Measurements from ENCODE around the gene MYL6. TPM values are rescaled to one million over a fixed set of nuclear protein-coding genes. Genes with fewer than 3 reads are reported as not detected.
"Not testable (repeated sequence)": the region's sequence is repeated elsewhere in the genome, so short reads cannot be mapped to it uniquely, and the experiment has no call there.

MYL6 gene
- polyA plus RNA-seq, 1 donor = 1,754 TPM

- Histone ChIP-seq H3K4me1 (ENCODE audit: control insufficient read depth, insufficient read depth, low read length) (peaks cover 9% of the 10 kb centered on the region), H3K9me3 (ENCODE audit: control insufficient read depth, low read depth, low read length) (no peaks in the 10 kb centered on the region), H3K27ac (ENCODE audit: low read length) (peak within 1 kb of the TSS; percentile 97), H3K27me3 (ENCODE audit: control insufficient read depth, insufficient read depth, low read length) (no peaks in the 10 kb centered on the region), H3K36me3 (ENCODE audit: control insufficient read depth, insufficient read depth, low read length) (peaks cover 18% of the 10 kb centered on the region), H3K4me3 (ENCODE audit: low read length) (peak within 1 kb of the TSS; percentile 96)
- WGBS (ENCODE audit: insufficient coverage, low lambda C conversion rate) = no CpG with 5 or more reads among the region's 93 CpGs
- DNase-seq = peak; percentile 87 to 90
Observed at GRCh38 chr12:56189099-56189917, 31.1 kb downstream of the MYL6 start, which contains the start of gene SMARCC2. Gene SMARCC2 (minus strand): TSS chr12:56189483. CDS start chr12:56189461, 22 bp downstream.

- peak; percentile 90 to 92 for DNase-seq
- H3K36me3 ChIP-seq (ENCODE audit: control insufficient read depth, insufficient read depth, low read length) = peaks cover 10% of the 10 kb centered on the region
- H3K27ac ChIP-seq (ENCODE audit: low read length) = peak overlapping the region; percentile 97
- peak overlapping the region; percentile 82 for H3K4me3 ChIP-seq (ENCODE audit: low read length)
- no peaks in the 10 kb centered on the region for H3K27me3 ChIP-seq (ENCODE audit: control insufficient read depth, insufficient read depth, low read length)
- peaks cover 9% of the 10 kb centered on the region for H3K4me1 ChIP-seq (ENCODE audit: control insufficient read depth, insufficient read depth, low read length)
- WGBS (ENCODE audit: insufficient coverage, low lambda C conversion rate) = 0% methylated on average over 2 of the region's 42 CpGs
- no peaks in the 10 kb centered on the region for H3K9me3 ChIP-seq (ENCODE audit: control insufficient read depth, low read depth, low read length)
Observed at GRCh38 chr12:56189918-56190694, 31.9 kb downstream of the MYL6 start.

- Histone ChIP-seq H3K27me3 (ENCODE audit: control insufficient read depth, insufficient read depth, low read length) (no peaks in the 10 kb centered on the region), H3K4me1 (ENCODE audit: control insufficient read depth, insufficient read depth, low read length) (peaks cover 9% of the 10 kb centered on the region), H3K9me3 (ENCODE audit: control insufficient read depth, low read depth, low read length) (no peaks in the 10 kb centered on the region), H3K36me3 (ENCODE audit: control insufficient read depth, insufficient read depth, low read length) (peaks cover 4% of the 10 kb centered on the region), H3K27ac (ENCODE audit: low read length) (peak overlapping the region; percentile 97), H3K4me3 (ENCODE audit: low read length) (peak overlapping the region; percentile 82)
- DNase-seq = peak in 1 of 2 donors; percentile 29
- WGBS (ENCODE audit: insufficient coverage, low lambda C conversion rate) = no CpG with 5 or more reads among the region's 9 CpGs
Observed at GRCh38 chr12:56190695-56191155, 32.6 kb downstream of the MYL6 start.

GRCh38 chr12:56192582-56192981 is 34.4 kb downstream of the MYL6 start:
- no peaks in the 10 kb centered on the region for H3K36me3 ChIP-seq (ENCODE audit: control insufficient read depth, insufficient read depth, low read length)
- H3K9me3 ChIP-seq (ENCODE audit: control insufficient read depth, low read depth, low read length) = no peaks in the 10 kb centered on the region
- H3K4me1 ChIP-seq (ENCODE audit: control insufficient read depth, insufficient read depth, low read length) = peaks cover 4% of the 10 kb centered on the region
- no peak overlapping the region for H3K27ac ChIP-seq (ENCODE audit: low read length)
- no peak overlapping the region for H3K4me3 ChIP-seq (ENCODE audit: low read length)
- no peaks in the 10 kb centered on the region for H3K27me3 ChIP-seq (ENCODE audit: control insufficient read depth, insufficient read depth, low read length)
- DNase-seq = no peak

- Histone ChIP-seq H3K4me1 (ENCODE audit: control insufficient read depth, insufficient read depth, low read length) (peaks cover 4% of the 10 kb centered on the region), H3K4me3 (ENCODE audit: low read length) (no peak overlapping the region), H3K27me3 (ENCODE audit: control insufficient read depth, insufficient read depth, low read length) (no peaks in the 10 kb centered on the region), H3K27ac (ENCODE audit: low read length) (no peak overlapping the region), H3K9me3 (ENCODE audit: control insufficient read depth, low read depth, low read length) (no peaks in the 10 kb centered on the region), H3K36me3 (ENCODE audit: control insufficient read depth, insufficient read depth, low read length) (no peaks in the 10 kb centered on the region)
- WGBS (ENCODE audit: insufficient coverage, low lambda C conversion rate) = 67% methylated on average over 1 of the region's 1 CpG
- peak; percentile 64 to 70 for DNase-seq
Observed at GRCh38 chr12:56193025-56193578, 34.9 kb downstream of the MYL6 start.

GRCh38 chr12:56196818-56197550 is 38.8 kb downstream of the MYL6 start:
- DNase-seq; H3K27ac ChIP-seq (ENCODE audit: low read length); H3K36me3 ChIP-seq (ENCODE audit: control insufficient read depth, insufficient read depth, low read length); H3K4me1 ChIP-seq (ENCODE audit: control insufficient read depth, insufficient read depth, low read length); H3K4me3 ChIP-seq (ENCODE audit: low read length); H3K9me3 ChIP-seq (ENCODE audit: control insufficient read depth, low read depth, low read length); H3K27me3 ChIP-seq (ENCODE audit: control insufficient read depth, insufficient read depth, low read length): not testable (repeated sequence)
- WGBS (ENCODE audit: insufficient coverage, low lambda C conversion rate) = no CpG with 5 or more reads among the region's 11 CpGs

- no peak for DNase-seq
- 100% methylated on average over 3 of the region's 9 CpGs for WGBS (ENCODE audit: insufficient coverage, low lambda C conversion rate)
- no peak overlapping the region for H3K27ac ChIP-seq (ENCODE audit: low read length)
- no peak overlapping the region for H3K4me3 ChIP-seq (ENCODE audit: low read length)
- no peaks in the 10 kb centered on the region for H3K27me3 ChIP-seq (ENCODE audit: control insufficient read depth, insufficient read depth, low read length)
- no peaks in the 10 kb centered on the region for H3K4me1 ChIP-seq (ENCODE audit: control insufficient read depth, insufficient read depth, low read length)
- H3K9me3 ChIP-seq (ENCODE audit: control insufficient read depth, low read depth, low read length) = no peaks in the 10 kb centered on the region
- no peaks in the 10 kb centered on the region for H3K36me3 ChIP-seq (ENCODE audit: control insufficient read depth, insufficient read depth, low read length)
Observed at GRCh38 chr12:56197921-56198635, 39.9 kb downstream of the MYL6 start.

- Histone ChIP-seq H3K27ac (ENCODE audit: low read length) (no peak overlapping the region), H3K4me1 (ENCODE audit: control insufficient read depth, insufficient read depth, low read length) (no peaks in the 10 kb centered on the region), H3K36me3 (ENCODE audit: control insufficient read depth, insufficient read depth, low read length) (no peaks in the 10 kb centered on the region), H3K27me3 (ENCODE audit: control insufficient read depth, insufficient read depth, low read length) (no peaks in the 10 kb centered on the region), H3K9me3 (ENCODE audit: control insufficient read depth, low read depth, low read length) (no peaks in the 10 kb centered on the region), H3K4me3 (ENCODE audit: low read length) (no peak overlapping the region)
- no peak for DNase-seq
- no CpG with 5 or more reads among the region's 1 CpG for WGBS (ENCODE audit: insufficient coverage, low lambda C conversion rate)
Observed at GRCh38 chr12:56198836-56199235, 40.7 kb downstream of the MYL6 start.

GRCh38 chr12:56202366-56202765 is 44.2 kb downstream of the MYL6 start:
- WGBS (ENCODE audit: insufficient coverage, low lambda C conversion rate) = no CpG with 5 or more reads among the region's 1 CpG
- H3K36me3 ChIP-seq (ENCODE audit: control insufficient read depth, insufficient read depth, low read length) = peaks cover 29% of the 10 kb centered on the region
- H3K4me1 ChIP-seq (ENCODE audit: control insufficient read depth, insufficient read depth, low read length) = no peaks in the 10 kb centered on the region
- H3K27me3 ChIP-seq (ENCODE audit: control insufficient read depth, insufficient read depth, low read length) = no peaks in the 10 kb centered on the region
- H3K9me3 ChIP-seq (ENCODE audit: control insufficient read depth, low read depth, low read length) = no peaks in the 10 kb centered on the region
- no peak overlapping the region for H3K27ac ChIP-seq (ENCODE audit: low read length)
- no peak for DNase-seq
- no peak overlapping the region for H3K4me3 ChIP-seq (ENCODE audit: low read length)

Measured in large intestine (tissue), 3 donors.